Gastroesophageal sphincter (tissue), 4 donors: Measurements from ENCODE around the gene SRP14. TPM values are rescaled to one million over a fixed set of nuclear protein-coding genes. Genes with fewer than 3 reads are reported as not detected.

ENCODE experiments used
- ATAC-seq: fragments of 150-250 bp; one replicate; pipeline ENCODE4 v1.9.1; 2016; ENCODE audit warnings: mild to moderate bottlenecking, moderate library complexity
- H3K27ac ChIP-seq, 4 donors: fragments of 200-600 bp; sonication (generic) in 3 of 4; 1 replicate in 3 of 4; 2 replicates in 1 of 4; pipeline ENCODE4 v1.5.1; 2016 to 2019
- H3K27me3 ChIP-seq: fragments of 200-600 bp; sonication (generic); one replicate; pipeline ENCODE4 v1.5.1; 2019
- H3K36me3 ChIP-seq, 2 donors: fragments of 200-600 bp; sonication (generic); one replicate each; pipeline ENCODE4 v1.5.1; 2019; ENCODE audit warnings: control low read depth in 1 of 2
- H3K4me1 ChIP-seq, 3 donors: fragments of 200-600 bp; sonication (generic); 1 replicate in 2 of 3; 2 replicates in 1 of 3; pipeline ENCODE4 v1.5.1; 2016 to 2019; ENCODE audit warnings: control low read depth in 2 of 3
- H3K4me3 ChIP-seq, 2 donors: fragments of 200-600 bp; sonication (generic); one replicate each; pipeline ENCODE4 v1.5.1; 2019; ENCODE audit warnings: mild to moderate bottlenecking in 1 of 2, moderate library complexity in 1 of 2
- H3K9me3 ChIP-seq, 3 donors: fragments of 200-600 bp; sonication (generic); one replicate each; pipeline ENCODE4 v1.5.1; 2017 to 2019; ENCODE audit warnings: control low read depth in 2 of 3
- EP300 ChIP-seq: sonication (generic); formaldehyde crosslinking; IDR thresholded peaks from one replicate; pipeline ENCODE4 v1.6.1; 2017; ENCODE audit warnings: antibody characterized with exemption, mild to moderate bottlenecking
- POLR2A ChIP-seq, 2 donors: fragments of 450-650 bp; IDR thresholded peaks; one replicate each; pipeline ENCODE4 v1.6.1; 2017; ENCODE audit warnings: antibody characterized with exemption in 2 of 2, mild to moderate bottlenecking in 2 of 2, moderate library complexity in 1 of 2
- POLR2AphosphoS5 ChIP-seq: sonication (generic); formaldehyde crosslinking; IDR thresholded peaks from one replicate; pipeline ENCODE4 v1.6.1; 2017; ENCODE audit warnings: antibody characterized with exemption
- WGBS, 2 donors: methylation state at CpG; one replicate each; pipeline ENCODE4 v1.1.5; 2018; ENCODE audit warnings: low coverage in 1 of 2; 5-methylcytosine and 5-hydroxymethylcytosine counted together
- total RNA-seq, 4 donors: library from RNA; depleted of rRNA; stranded (reverse); fragments of >200 nt; gene quantifications; one replicate each; pipeline ENCODE4 v1.1.0, GENCODE V29; 2016
- TF ChIP-seq, protein P1 (sequence below), 4 experiments: fragments of 200-600 bp in 2 of 4; fragments of 450-650 bp in 2 of 4; sonication (generic) in 1 of 4; IDR thresholded peaks; one replicate each; pipeline ENCODE4 v1.5.1; 2017 to 2019; ENCODE audit warnings: antibody characterized with exemption in 4 of 4, mild to moderate bottlenecking in 2 of 4, moderate library complexity in 2 of 4

Gene SRP14
- total RNA-seq, 4 donors from 2014 or later, result 290 to 425 (median 324) TPM

DNA sequence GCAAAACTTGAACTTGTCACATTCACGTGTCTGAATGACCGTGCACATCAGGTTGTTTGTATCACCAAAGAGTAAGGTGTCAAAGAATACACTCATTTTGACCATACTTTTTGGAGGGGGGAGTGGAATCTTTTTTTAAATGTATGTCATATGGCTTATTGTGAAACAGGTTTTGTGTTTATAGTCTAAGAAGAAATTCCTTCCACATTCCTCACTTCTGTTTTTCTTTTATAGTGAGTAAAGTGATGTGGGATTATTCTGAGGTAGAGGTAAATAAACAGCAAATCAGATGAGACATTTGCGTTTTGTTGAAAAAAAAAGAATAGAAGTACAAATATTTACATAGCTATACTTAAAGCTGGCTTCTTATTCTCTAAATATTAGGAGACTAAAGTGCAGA lies 33.0 kb downstream of the SRP14 start:
- Histone ChIP-seq H3K27me3 (no peaks in the 10 kb centered on the region), H3K9me3 (no peaks in the 10 kb centered on the region), H3K27ac (no peak overlapping the region), H3K36me3 (peaks cover 9 to 99% of the 10 kb centered on the region in 2 donors), H3K4me1 (no peaks in the 10 kb centered on the region), H3K4me3 (no peak overlapping the region)
- 70 to 78% methylated on average over 3 of the region's 3 CpGs for WGBS, 2 donors
- ATAC-seq, result no peak
- no peak for TF ChIP-seq POLR2A (IDR thresholded peaks at IDR 0.05)
- TF ChIP-seq EP300, result no peak
- no peak for TF ChIP-seq POLR2AphosphoS5
- TF ChIP-seq, protein P1, sequence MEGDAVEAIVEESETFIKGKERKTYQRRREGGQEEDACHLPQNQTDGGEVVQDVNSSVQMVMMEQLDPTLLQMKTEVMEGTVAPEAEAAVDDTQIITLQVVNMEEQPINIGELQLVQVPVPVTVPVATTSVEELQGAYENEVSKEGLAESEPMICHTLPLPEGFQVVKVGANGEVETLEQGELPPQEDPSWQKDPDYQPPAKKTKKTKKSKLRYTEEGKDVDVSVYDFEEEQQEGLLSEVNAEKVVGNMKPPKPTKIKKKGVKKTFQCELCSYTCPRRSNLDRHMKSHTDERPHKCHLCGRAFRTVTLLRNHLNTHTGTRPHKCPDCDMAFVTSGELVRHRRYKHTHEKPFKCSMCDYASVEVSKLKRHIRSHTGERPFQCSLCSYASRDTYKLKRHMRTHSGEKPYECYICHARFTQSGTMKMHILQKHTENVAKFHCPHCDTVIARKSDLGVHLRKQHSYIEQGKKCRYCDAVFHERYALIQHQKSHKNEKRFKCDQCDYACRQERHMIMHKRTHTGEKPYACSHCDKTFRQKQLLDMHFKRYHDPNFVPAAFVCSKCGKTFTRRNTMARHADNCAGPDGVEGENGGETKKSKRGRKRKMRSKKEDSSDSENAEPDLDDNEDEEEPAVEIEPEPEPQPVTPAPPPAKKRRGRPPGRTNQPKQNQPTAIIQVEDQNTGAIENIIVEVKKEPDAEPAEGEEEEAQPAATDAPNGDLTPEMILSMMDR (IDR thresholded peaks at IDR 0.05), result no peak

DNA sequence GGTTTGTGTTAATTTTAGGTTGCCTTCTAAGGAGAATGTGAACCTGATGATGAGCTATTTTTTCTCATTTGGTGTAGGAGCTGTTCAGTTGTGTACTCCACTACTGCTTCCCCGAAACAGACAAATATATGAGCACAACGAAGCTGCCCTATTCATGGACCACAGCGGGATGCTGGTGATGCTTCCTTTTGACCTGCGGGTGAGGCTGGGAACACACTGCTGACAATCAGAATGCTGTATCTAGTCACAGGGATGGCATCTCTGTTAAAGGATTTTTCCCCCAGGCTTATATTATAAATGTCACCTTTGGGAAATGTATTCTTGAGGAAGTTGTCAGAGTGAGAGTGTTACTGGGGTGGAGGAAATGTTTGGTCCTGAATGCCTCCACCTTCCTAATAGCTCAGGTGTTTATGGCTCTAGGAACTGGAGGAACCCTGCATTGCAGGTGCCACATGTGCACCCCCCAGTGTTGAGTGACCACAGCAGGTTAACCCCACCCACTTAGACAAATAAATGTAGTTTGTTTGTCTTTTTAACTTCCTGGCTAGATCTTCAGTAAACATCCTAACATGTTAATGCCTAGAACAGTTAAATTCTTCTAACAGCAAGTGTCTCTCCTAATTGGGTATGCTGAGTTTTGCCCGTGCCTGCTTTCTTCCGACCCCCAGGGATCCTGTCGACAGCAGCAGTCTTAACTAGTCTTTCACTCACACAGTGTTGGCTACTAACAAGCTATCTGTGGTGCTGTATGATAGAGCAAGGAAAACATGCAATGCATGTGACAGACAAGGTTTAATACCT lies 35.7 kb downstream of the SRP14 start:
- H3K9me3 ChIP-seq, result no peaks in the 10 kb centered on the region
- H3K27ac ChIP-seq, result no peak overlapping the region
- WGBS, 2 donors, result 40 to 64% methylated on average over 2 to 4 of the region's 7 CpGs
- no peak for ATAC-seq
- H3K4me1 ChIP-seq, result no peaks in the 10 kb centered on the region
- H3K36me3 ChIP-seq, result peaks cover 9 to 96% of the 10 kb centered on the region in 2 donors
- no peaks in the 10 kb centered on the region for H3K27me3 ChIP-seq
- TF ChIP-seq, protein P1 (IDR thresholded peaks at IDR 0.05), result no peak
- TF ChIP-seq POLR2A (IDR thresholded peaks at IDR 0.05), result no peak
- H3K4me3 ChIP-seq, result no peak overlapping the region

DNA sequence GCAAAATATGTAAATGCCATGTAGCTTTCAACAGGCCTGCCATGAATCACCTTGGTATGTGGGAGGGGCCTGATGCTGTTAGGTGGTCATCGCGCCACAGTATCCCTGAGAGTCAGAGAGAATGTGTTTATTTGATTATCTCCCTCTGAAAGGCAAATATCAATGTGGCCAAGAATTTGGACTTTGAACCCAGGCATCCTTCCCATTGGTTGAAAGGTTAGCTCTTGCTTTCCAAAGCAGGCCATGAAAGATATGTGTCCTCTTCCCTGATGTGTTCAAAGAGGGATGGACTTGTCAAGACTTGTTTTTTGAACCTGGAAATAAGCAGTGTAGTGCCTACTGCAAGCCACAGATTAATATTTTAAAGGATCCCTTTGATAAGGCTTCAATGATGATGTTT lies 36.7 kb downstream of the SRP14 start:
- 79 to 100% methylated on average over 2 of the region's 2 CpGs for WGBS, 2 donors
- no peak overlapping the region for H3K4me3 ChIP-seq
- ATAC-seq, result no peak
- TF ChIP-seq, protein P1 (IDR thresholded peaks at IDR 0.05), result no peak
- TF ChIP-seq EP300 (no peak), POLR2AphosphoS5 (no peak), POLR2A (IDR thresholded peaks at IDR 0.05) (no peak)
- peaks cover 9 to 95% of the 10 kb centered on the region in 2 donors for H3K36me3 ChIP-seq
- H3K9me3 ChIP-seq, result no peaks in the 10 kb centered on the region
- H3K27me3 ChIP-seq, result no peaks in the 10 kb centered on the region
- H3K27ac ChIP-seq, result no peak overlapping the region
- no peaks in the 10 kb centered on the region for H3K4me1 ChIP-seq

GRCh38 chr15:39999538-40000200 lies 39.3 kb downstream of the SRP14 start:
- Histone ChIP-seq H3K4me1 (no peaks in the 10 kb centered on the region), H3K36me3 (peaks cover 9 to 95% of the 10 kb centered on the region in 2 donors), H3K4me3 (no peak overlapping the region), H3K27ac (no peak overlapping the region), H3K9me3 (no peaks in the 10 kb centered on the region), H3K27me3 (no peaks in the 10 kb centered on the region)
- TF ChIP-seq POLR2AphosphoS5 (no peak), POLR2A (IDR thresholded peaks at IDR 0.05) (no peak), EP300 (no peak)
- TF ChIP-seq, protein P1 (IDR thresholded peaks at IDR 0.05), result no peak
- ATAC-seq, result no peak
